Hypothalamus (tissue), 51 donors: ENCODE data around the gene HELZ2.

Experiments
- DNase-seq, 51 donors: peaks; one replicate each; lab custom pipeline; 2025; lab: John Stamatoyannopoulos, UW

Gene HELZ2

DNA sequence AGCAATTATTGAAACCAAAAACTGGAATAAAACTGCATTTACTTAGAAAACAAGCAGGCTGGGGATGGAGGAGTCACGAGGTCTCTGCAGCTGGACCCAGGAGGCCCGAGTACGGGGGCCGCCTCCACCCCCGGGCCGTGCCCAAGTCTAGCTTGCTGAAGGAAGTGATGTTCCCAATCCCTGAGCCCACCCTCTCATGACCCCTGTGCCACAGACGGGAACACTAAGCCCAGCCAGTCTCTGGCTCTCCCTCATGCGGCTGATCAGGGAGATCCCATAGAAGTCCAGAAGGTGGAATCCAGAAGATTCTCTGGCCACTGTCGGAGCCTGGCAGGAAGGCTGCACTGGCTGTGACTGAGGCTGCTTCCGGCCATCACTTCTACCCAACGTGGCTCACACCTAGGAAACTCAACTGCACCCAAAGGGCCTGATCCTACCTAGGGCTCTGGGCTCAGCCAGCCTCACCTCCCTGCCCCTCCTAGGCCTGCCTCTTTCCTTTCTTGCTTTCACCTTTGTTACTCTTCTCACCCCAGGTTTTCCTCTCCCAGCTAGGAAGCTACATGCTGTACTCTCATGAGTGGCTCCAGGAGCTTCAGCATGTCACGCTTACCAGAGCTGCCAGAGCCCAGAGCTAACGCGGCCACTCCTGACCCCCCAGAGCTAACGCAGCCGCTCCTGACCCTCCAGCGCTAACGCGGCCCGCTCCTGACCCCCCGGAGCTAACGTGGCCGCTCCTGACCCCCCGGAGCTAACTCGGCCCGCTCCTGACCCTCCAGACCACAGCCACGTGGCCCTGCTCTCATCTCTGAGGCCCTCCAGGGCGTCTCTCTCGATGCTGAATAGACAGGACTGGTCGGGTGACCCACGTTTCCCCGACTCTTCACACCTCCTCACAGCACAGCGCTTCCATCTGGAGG lies 24.7 kb upstream of the HELZ2 start:
- DNase-seq, result no peak

DNA sequence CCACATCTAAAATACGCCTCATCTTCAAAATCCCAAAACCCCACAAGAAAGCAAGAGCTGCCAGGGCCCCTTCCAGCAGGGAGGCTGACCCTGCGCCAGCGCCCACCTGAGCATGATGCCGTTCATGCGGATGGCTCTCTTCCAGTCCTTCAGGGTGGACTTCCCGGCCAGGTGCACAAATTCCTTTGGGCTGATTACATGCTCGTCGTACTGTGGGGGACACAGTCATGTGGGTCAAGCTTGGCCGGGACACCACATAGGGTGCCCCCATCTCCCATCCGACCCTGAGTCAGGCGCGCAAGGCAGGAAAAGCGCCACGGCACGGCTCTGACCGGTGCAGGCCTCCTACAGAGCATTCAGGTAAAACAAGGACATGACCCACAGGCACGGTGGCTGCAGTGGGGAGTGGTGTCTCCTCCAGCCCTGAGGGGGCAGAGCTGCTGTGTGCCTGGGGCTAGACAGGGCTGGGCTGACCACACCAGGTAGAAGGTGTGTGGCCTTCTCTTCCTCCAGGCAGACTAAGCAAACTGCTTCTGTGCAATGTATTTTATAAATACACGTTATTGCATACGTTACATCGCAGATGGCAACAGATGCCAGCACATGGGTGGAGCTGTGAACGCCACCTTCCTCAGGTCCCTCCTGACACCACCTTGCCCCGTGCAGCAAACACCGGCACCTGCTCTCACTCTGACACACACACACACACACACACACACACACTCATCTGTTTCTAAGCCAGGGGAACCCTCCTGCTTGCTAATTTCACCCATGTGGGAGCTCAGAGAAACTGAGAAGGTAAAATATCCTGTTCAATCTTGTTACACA lies 23.8 kb upstream of the HELZ2 start:
- DNase-seq, result no peak

DNA sequence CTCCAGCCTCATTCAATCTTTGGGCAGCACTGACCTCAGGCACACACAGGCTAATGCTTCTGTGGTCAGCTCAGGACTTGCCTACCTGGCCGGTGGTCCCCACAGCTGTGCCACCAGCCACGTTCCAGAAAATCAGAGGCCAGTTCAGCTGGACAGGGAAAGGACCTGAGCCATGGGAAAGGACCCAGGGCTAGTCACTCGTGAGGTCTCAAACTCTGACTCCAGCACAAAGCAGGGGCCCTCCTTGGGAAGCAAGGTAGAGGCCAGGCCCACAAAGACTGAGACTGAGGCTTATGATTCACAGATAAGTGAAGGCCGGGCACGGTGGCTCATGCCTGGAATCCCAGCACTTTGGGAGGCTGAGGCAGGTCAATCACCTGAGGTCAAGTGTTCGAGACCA lies 22.4 kb upstream of the HELZ2 start:
- DNase-seq, result no peak

DNA sequence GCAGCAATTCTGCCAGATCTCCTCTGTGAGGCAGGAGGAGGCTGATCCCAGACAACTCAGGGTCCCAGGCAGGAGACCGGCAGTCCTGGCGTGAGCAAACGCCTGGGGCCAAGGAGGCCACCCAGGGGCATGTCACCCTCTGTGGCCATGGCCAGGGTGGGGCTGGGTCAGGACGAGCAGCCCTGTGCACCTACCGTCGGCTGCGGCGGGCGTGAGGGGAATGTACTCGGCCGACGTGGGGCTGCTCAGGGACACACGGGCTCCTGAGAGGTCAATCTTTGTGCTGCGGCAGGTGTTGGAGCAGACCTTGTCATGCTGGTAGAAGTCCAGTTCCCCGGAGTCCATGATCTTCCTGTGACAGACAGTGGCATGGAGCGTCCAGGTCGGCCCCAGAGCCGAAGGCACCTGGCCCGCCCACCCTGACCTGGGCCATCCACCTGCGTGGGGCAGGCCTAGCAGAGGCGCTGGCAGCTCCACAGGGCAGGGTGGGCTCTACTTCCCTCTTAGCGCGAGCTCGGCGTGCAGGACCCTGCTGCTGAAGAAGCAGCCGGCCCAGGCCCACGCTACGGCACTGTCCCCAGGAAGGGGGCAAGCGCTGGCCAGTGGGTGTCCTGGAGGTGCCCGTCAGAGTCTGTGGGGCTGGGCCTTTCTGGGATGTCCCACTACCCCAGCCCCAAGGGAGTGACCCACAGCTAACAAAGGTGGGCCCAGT lies 21.5 kb upstream of the HELZ2 start:
- DNase-seq, result no peak

DNA sequence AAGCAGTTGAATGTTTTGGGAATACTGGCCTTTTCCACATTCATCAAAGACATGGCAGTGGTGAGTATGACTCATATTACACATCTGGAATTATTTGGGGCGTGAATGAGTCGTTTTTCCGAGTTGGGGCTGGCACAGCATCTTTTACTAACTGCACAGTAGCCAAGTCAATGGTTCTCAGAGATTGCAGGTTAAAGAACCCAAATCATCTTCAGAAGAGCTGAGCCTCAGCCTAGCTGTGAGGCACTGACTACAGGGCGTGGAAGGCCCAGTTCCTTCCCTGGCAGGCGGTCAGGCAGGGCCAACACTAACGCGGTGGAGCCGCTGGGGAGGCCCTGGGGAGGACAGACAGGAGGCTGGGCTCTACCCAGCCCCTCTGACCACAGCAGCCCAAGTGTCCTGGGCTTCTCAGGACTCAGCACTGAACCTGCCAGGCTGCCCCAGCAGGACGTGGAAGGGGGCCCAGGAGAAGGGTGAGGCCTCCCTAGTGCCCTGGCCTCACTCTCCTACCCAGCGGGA lies 20.1 kb upstream of the HELZ2 start:
- DNase-seq, result no peak

DNA sequence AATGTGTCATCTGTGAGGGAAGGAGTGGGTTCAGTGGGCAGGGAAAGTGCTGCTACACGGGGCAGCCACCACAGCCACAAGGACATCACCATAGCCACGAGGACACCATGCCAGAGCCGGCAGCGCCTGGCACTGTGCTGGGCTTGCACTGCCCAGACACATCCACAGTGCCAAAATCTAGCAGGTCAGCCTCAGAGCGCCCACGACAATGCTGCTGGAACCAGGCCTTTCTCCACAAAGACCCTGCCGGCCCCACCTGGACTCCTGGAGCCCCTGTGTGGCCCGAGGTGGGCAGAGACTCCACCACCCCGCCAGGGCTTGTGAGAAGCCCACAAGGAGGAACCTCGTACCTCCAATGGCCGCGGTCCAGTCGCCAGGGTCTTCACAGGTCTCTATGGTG lies 18.6 kb upstream of the HELZ2 start:
- peak in 2 of 51 donors; percentile 19 to 38 for DNase-seq

DNA sequence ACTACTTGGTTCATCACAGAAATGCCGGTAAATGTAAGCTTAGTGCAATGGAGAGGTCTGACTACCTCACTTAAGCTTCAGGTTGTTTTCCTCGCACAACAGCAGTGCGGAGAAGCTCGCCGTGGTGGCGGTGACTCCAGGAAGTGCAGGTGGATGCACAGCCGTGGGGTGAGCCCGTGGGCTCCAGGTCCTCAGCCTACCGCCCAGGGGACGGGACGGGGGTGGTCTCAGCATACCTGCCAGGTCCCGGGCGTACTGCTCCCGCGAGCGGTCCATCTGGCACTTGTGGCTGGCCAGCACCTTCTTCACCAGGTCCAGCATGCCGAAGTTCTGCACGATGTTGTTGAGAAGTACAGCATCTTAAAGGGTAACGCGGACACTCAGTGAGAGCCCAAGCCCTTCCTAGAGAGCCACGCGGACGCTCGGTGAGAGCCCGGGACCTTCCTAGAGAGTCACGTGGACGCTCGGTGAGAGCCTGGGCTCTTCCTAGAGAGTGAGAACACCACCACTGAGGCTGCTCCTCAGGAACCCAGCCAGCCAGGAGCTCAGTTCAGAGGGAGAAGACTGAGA lies 17.8 kb upstream of the HELZ2 start:
- no peak for DNase-seq

DNA sequence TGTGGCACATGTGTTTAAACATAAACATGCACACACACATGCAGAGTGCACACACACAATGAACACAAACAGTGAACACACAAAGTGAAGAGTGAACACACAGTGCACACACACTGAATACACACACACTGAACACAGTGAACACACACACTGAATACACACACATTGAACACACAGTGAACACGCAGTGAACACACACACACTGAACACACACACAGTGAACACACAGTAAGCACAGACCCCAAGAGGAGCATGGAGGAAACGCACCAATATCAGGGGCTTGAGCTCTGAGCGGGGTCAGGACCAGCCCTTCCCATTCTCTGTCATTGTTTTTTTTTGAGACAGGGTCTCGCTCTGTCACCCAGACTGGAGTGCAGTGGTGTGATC lies 17.1 kb upstream of the HELZ2 start:
- DNase-seq, result no peak

DNA sequence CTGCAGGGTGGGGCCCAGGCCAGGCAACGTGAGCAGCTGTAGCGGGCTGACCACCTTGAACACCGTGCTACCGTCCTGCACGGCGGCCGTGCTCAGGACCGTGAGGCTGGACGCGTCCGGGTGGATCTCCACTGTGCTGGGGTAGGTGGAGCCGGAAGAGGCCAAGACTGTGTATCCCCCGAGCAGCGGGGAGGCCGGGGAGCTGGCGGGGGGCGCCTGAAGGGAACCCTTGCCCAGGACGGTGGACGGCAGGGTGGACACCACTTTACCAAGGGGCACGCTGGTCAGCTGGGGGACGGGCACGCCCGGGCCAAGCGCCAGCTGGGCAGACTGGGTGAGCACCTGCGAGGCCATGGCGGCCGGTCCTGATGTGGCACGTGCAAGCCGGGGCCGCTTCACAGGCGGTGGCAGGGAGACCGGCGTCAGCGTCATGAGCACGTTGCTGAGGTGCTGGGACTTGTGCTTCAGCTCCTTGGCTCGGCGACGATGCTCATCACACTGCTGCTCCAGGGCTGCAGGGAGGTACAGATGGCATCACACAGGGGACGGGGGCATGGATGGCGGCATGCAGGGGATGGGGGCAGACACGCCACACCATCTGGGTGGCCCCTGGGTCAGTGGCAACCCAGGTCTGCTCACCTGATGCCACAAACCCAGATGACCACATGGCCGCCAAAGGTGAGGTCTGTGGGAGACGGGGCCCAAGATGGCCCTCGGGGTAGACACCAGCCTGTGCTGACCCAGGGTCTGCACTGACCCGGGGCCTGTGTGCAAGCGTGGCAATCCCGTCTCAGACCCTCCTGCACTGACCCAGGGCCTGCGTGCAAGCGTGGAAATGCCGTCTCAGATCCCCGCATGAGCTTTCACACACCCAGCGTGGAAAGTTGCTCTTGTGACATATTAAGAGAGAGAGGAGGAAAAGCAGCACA lies 16.4 kb upstream of the HELZ2 start:
- no peak for DNase-seq

DNA sequence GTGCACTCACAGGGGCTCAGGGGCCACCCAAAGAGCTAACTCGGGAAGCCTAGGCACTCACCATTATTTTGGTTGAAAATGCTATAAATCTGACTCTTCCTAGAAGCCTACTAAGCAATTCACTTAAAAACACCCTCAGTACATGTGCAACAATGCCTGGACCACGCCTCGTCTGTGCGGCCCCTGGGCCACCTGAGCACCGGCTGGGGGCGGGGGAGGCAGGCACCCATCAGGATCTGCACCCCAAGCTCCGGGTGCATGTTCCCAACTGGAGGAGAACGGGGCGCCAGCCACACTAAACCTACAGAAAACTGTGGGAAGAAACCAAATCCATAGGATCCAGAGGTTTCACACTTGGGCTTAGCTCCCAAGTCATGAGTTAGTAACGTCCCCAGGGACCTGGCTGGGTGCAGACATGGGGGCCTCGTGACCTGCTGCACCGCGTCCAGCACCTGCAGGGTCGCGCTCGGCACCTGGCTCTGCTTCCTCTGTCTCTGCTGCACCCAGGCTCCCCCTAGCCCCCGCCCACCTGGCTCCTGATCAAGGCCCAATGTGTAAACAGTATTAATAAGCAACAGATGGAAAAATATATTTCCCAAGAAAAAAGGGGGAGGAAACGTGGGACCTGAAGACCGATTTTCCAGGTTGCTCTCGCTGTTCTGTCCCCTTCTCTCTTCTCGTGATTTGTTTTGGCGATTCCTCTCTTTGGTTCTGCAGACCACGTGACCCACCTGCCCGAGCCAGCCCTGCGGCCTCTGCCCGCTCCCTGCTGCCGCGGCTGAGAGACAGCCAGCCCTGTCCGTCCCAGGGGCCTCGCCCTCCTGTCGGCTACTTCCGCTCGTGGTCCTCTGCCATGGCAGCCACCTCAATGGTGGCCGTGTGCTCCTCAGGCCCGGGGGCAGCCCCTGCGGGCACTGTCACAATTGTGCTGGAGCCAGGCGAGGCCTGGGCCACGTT lies 15.5 kb upstream of the HELZ2 start:
- DNase-seq, result no peak

DNA sequence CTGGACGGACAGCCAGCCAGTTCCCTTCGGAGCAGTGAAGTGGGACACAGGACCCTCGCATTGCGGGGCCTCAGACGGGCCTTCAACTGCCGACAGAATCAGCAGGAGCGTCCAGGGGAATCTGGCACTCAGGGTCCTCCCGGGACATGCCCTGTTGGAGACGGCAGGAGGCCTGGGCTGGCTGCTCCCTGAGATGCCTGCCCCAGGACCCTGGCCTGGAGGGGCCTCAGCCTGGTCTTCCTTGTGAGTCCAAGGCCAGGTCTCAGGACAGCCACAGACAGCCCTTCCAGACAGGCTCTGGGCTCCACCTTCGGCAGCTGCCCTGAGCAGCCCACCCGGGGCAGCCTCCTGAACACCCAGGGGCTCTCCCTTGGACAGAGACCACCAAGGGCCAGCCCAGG lies 14.6 kb upstream of the HELZ2 start:
- no peak for DNase-seq

DNA sequence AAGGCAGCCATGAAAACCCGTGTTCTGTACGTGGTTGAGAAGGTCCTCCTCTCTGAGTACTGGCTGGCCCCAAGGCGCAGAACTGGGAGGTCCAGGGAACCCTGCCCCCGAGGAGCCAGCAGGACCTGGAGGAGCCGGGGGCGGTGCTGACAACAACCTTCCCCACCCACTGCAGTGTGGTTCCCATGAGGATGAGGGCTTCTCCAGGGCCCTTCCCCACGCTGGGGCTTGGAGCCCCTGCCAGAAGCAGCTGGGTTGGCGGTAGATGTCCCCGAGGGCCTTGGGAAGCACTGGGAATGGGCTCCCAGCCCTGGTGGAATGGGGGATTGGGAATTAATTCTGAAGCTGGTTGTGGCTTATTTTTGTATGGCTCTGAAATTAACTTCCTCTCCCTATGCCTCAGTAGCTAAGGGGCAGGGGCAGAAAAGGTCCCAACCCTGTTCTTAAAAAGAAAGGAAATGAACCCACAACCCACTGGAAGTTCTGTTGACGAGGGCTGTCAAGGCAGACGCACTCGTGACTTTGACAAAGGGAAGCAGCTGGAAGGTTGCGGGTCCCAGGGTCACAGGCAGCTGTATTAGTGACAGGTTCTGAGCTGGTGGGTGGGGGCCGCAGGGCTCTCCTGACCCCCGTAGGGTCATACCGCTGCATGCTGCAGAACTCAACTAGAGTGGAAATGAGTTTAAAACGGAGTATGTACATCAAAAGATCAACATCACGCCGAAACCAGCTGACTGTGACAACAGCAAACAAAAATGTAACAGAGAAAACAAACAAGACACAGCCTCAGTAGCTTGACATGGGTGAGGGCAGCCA lies 13.9 kb upstream of the HELZ2 start:
- DNase-seq, result no peak

DNA sequence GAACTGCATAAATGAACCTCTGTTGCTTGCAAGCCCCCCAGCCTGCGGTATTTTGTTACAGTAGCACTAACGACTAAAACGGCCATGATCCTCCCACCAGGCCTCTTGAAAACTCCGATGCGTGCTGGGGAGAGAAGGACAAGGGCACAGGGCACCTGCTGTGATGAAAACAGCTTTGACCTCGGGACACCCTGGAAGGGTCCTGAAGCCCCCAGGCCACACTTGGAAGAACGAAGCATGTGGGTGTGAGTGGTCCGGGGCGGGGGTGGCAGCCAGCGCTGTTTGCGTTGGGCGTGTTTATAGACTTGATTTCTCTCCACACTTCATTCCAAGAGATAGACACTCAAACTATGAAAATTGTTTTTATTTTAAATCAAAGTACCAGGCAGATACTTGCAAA lies 13.2 kb upstream of the HELZ2 start:
- no peak for DNase-seq

DNA sequence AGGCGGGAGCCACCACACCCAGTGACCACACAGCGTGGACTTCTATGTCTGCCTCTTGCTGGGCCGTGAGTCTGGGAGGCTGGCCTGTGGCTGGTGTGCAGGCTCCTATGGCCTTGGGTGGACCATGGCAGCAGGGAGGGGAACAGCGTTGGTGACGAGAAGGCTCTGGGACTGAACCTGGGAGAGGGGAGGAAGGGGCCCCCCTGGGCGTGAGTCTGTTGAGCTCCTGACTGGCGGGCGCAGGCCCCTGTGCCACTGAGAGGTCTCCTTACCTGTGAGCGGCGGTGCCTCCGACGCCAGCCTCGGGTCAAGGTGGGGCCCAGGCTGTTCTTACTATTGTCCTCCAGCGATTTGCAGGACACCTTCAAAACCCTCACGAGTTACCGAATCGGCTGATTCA lies 12.8 kb upstream of the HELZ2 start:
- no peak for DNase-seq

DNA sequence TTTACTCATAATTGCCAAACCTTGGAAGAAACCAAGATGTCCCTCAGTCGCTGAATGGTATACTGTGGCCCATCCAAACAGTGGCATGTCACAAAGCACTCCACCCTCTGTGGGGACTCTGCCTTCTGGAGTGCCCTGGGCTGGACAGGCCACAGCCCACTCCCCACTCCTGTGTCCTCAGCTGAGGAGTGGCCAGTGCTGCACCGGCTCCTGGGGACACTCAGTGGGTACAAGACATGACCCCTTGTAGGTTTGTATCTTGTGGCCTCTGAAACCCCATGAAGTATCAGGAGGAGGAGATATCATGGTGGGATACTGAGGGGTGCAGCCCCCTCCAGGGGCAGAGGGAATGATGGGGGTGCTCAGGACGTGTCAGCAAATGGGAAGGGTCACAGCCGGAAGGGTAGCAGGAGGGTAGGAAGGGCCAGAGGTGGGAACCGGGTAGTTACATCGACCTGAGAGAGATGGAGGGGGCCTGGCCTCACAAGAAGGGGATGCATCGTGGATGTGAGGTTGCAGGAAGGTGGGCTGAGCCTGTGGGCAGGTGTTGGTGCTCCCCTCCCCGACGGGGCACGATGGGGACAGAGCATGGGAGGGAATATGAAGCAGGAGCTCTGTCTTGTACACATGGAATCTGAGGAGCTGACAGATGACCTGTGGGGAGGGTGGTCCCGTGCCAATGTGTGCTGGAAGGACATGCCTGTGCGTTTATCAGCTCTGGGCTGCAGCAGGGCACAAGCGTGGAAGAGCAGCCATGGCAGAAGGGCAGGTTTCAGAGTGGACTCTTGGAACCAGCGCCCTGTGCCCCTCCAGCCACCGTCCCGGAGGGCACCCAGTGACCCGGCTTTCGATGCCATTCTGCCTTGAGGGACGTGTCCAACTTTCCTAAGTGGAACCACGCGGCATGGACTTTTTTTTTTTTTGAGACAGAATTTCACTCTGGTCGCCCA lies 11.9 kb upstream of the HELZ2 start:
- DNase-seq, result no peak

DNA sequence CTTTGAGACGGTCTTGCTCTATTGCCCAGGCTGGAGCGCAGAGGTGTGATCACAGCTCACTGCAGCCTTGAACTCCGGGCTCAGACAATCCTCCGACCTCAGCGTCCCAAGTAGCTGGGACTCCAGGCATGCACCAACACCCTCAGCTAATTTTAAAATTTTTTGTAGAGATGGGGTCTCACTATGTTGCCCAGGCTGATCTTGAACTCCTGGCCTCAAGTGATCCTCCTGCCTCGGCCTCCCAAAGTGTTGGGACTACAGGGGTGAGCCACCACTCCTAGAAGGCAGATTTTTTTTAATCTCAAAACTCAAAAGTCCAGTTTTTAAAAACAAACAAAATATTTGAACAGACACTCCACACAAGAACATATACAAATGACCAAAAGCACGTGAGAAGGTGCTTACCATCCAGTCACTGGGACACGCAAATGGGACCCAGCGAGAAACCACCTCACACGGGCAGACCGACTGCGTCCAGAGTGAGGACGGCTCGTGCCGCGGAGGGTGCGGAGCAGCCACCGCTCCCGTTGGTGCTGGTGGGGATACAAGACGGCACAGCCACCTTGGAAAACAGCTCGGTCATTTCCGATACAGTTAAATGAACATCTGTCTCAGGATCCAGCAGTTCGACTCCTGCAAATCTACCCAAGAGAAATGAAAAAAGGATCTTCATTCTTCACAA lies 8.5 kb upstream of the HELZ2 start:
- no peak for DNase-seq
